Nasal cavity respiratory epithelium epithelial cell of viscerocranial mucosa (primary cell): ENCODE measurements around the gene SLC6A2. TPM values are rescaled to one million over a fixed set of nuclear protein-coding genes. Genes with fewer than 3 reads are reported as not detected.

Experiments used
- total RNA-seq: library from RNA; depleted of rRNA; stranded (reverse); fragments of >200 nt; gene quantifications from 2 replicates; pipeline ENCODE4 v1.2.3, GENCODE V29; 2014

Gene SLC6A2
- total RNA-seq = 1.0 and 1.4 TPM in 2 replicates

GRCh38 chr16:55655897-55656681, at the start of gene SLC6A2:
Gene SLC6A2 (plus strand): TSS chr16:55655988. CDS start chr16:55656695, 707 bp downstream.

Other genes starting within 250 kb of the SLC6A2 start
- 2.1 and 29.1 TPM in 2 replicates for gene MMP2, start 176.8 kb upstream of the SLC6A2 start, total RNA-seq
- gene LPCAT2, start 146.9 kb upstream of the SLC6A2 start, total RNA-seq = 12.0 and 17.4 TPM in 2 replicates
- gene CAPNS2, start 89.3 kb upstream of the SLC6A2 start, total RNA-seq = 14.7 and 87.5 TPM in 2 replicates
- gene CES1, start 177.1 kb downstream of the SLC6A2 start, total RNA-seq = under 0.01 and 0.43 TPM in 2 replicates
- gene CES5A, start 219.4 kb downstream of the SLC6A2 start, total RNA-seq = not detected in 2 replicates